ENCODE measurements around the gene CDK17.
"Not testable (repeated sequence)": the region's sequence is repeated elsewhere in the genome, so short reads cannot be mapped to it uniquely, and the experiment has no call there.

Gene CDK17

GRCh38 chr12:96399919-96400630, at the start of gene CDK17:
Gene CDK17, minus strand, starts transcription at chr12:96400439. Its CDS starts 65,603 bp downstream, at chr12:96334836.
- DNase-seq, result peak; percentile 68

- DNase-seq, result no peak
Observed at GRCh38 chr12:96448300-96448699, 48.1 kb upstream of the CDK17 start.

GRCh38 chr12:96447256-96447655, 47.0 kb upstream of the CDK17 start:
- DNase-seq, result no peak

- peak; percentile 63 for DNase-seq
Observed at GRCh38 chr12:96445691-96446583, 45.7 kb upstream of the CDK17 start.

- DNase-seq, result no peak
Observed at GRCh38 chr12:96444399-96444798, 44.2 kb upstream of the CDK17 start.

GRCh38 chr12:96442906-96443305, 42.7 kb upstream of the CDK17 start:
- DNase-seq, result no peak

GRCh38 chr12:96441816-96442215, 41.6 kb upstream of the CDK17 start:
- DNase-seq, result no peak

- DNase-seq, result no peak
Observed at GRCh38 chr12:96438330-96438729, 38.1 kb upstream of the CDK17 start.

- no peak for DNase-seq
Observed at GRCh38 chr12:96437171-96437445, 36.9 kb upstream of the CDK17 start.

GRCh38 chr12:96436366-96437170, 36.3 kb upstream of the CDK17 start:
- DNase-seq, result no peak

GRCh38 chr12:96434107-96434506, 33.9 kb upstream of the CDK17 start:
- no peak for DNase-seq

GRCh38 chr12:96432496-96433321, 32.5 kb upstream of the CDK17 start:
- DNase-seq, result not testable (repeated sequence)

- no peak for DNase-seq
Observed at GRCh38 chr12:96431067-96431466, 30.8 kb upstream of the CDK17 start.

GRCh38 chr12:96427269-96427729, 27.1 kb upstream of the CDK17 start:
- DNase-seq, result peak; percentile 97

GRCh38 chr12:96425951-96426350, 25.7 kb upstream of the CDK17 start:
- DNase-seq, result no peak

GRCh38 chr12:96425321-96425720, 25.1 kb upstream of the CDK17 start:
- no peak for DNase-seq

GRCh38 chr12:96424601-96425000, 24.4 kb upstream of the CDK17 start:
- no peak for DNase-seq

- DNase-seq, result no peak
Observed at GRCh38 chr12:96422192-96422591, 22.0 kb upstream of the CDK17 start.

- no peak for DNase-seq
Observed at GRCh38 chr12:96421014-96421413, 20.8 kb upstream of the CDK17 start.

- DNase-seq, result no peak
Observed at GRCh38 chr12:96420277-96420835, 20.1 kb upstream of the CDK17 start.

GRCh38 chr12:96419576-96420276, 19.5 kb upstream of the CDK17 start:
- no peak for DNase-seq
